NCI-H1436 (cell line): ENCODE results near the gene IL11RA.

Experiments
- DNase-seq: peaks from one replicate; lab custom pipeline; 2025; lab: John Stamatoyannopoulos, UW

The IL11RA gene

DNA sequence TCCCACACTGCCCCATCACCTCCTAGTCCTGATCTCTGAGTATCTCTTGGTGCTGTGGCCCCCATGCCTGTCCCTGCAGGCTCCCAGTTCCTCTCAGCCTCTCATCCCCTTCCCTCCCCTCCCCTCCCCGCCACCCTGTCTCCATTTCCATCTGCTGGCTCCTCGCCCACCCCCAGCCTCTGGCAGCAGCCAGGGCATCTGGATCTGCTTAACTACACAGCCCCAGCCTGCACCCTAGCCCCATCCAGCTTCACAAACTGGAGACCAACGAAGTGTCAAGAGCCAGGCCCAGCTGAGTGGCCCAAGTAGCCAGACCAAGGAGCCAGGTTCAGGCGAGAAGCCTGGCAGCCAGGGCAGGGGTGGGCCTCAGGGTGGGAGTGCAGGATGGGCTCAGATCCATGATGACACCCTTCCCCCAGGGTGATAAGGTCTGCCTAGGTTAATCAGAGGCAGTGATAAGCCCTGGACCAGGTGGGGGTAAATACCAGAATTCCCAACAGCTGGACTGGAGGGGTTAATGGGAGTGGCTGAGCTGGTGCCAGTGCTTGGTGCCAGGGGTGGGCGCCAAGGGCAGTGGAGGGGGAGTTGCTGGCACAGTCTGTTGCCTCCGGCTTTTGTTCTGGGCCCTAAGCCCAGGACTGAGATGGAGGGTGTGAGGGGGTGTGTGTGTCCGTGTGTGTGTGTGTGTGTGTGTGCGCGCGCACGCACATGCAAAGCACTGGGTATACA, 2.5 kb downstream of the IL11RA start:
- no peak for DNase-seq

DNA sequence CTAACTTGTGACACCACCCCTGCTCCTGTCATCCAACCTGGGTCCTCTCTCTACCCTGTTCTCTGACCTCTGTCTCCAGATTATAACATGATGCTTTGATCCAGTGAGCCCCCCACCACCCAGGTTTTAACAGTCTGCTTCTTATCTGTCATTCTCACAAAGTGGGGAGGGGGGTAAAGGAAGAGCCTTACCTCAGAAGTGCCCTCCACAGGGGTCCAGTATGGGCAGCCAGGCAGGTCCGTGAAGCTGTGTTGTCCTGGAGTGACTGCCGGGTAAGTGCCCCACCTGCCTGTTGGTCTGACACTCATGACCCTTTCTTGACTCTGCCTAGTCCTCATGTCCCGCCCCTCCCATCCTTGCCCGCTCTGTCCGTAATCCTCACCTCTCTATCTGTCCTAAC, 3.4 kb downstream of the IL11RA start:
- no peak for DNase-seq

DNA sequence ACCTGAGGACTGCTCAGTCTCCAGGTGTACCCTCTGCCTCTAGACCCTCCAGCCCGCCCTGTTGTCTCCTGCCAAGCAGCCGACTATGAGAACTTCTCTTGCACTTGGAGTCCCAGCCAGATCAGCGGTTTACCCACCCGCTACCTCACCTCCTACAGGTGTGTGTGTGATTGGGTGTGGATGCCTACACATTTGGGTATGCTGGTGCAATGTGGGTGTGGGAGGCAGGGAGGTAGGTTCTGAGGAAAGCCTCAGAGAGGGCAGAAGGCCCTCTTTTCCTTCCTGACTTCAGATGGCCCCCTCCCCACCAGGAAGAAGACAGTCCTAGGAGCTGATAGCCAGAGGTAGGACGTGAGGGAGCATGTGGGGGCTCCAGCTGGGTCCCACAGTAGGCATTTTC, 5.0 kb downstream of the IL11RA start:
- DNase-seq: no peak

DNA sequence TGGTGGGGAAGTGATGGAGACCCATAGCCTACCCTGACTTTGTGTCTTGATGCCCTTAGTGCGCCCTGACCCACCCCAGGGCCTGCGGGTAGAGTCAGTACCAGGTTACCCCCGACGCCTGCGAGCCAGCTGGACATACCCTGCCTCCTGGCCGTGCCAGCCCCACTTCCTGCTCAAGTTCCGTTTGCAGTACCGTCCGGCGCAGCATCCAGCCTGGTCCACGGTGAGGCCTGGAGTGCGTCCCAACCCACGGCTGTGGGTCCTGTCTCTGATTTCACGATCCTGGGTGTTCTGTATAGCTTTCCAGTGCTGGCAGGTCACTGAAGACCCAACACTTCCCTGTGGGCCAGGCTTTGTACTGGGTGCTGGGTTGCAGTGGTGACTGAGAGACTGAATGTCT, 6.5 kb downstream of the IL11RA start:
- DNase-seq: no peak

DNA sequence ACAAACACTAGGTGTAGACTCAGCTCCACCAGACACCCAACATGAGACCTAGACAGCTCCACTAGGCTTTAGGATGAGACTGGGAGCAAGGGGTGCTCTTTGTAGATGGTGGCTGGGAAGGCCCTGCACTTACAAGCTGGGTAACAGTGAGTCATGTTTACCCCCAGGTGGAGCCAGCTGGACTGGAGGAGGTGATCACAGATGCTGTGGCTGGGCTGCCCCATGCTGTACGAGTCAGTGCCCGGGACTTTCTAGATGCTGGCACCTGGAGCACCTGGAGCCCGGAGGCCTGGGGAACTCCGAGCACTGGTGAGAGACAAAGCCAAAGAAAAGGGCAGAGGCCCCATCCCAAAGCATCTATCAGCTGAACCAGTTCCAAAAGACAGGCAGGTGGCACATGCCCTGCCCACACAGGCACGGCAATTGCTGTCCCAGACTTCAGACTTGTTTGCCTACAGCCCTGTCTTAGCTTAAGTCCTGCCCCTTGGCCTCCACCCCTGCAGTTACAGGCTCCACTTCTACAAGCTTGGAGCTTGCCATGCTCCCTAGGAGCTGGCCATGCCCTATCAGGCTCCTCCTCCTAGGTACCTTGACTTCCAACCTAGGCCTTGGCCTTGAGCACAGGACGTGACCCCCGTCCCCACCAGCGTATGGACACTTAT, 7.7 kb downstream of the IL11RA start:
- no peak for DNase-seq

DNA sequence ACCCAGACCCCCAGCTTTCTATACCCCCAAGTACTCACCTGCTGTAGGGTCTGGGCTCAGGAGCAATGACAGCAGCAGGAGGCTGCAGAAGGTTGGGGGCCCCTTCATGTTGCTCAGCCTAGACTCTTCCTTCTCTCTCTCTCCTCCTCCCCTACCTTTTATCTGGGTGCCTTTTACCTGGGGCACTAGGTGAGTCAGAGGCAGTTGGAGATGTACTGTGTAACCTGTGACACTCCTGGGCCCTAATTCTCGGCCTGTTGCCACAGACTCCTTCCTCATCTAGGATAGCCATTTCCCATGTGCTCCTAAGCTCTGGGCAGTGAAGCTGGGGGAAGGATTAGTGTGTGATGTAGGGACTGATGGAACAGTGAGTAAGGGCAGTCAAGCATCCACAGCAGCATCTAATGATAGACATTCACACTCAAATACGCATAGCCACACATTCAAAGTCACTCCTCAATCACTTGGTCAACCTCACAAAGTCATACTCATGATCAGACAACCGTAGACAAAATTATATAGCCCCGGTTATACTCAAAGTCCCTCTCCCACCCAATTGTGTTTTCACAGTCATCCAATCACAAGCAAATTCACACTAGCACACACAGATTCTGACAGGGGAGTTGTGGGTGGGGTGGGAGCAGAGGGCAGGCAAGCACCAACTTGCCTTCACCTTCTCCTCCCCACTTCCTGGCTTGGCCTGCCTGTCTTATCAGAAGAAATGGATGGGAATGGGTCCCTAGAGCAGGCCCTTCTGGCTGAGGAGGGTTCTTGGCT, 10.7 kb downstream of the IL11RA start, which contains the start of gene CCL27:
Gene CCL27 (minus strand): TSS at position 132 of the 777 bp plus-strand sequence. CDS start 24 bp downstream, at position 108.
- DNase-seq: no peak

DNA sequence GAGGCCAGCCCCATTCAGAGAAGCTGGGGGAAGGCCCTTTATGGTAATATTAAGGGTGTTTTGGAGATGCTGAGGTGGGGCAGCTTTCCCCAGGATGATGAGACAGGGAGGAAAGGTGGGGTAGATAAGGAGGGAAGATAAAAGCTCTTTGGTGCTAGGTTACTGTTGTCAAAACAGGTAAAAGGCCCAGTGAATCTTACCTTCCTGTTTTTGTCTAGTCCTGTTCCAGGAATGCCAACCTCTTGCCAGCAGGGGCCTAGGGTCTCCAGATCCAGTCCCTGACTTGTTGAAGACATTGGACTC, 11.3 kb downstream of the IL11RA start:
- no peak for DNase-seq

DNA sequence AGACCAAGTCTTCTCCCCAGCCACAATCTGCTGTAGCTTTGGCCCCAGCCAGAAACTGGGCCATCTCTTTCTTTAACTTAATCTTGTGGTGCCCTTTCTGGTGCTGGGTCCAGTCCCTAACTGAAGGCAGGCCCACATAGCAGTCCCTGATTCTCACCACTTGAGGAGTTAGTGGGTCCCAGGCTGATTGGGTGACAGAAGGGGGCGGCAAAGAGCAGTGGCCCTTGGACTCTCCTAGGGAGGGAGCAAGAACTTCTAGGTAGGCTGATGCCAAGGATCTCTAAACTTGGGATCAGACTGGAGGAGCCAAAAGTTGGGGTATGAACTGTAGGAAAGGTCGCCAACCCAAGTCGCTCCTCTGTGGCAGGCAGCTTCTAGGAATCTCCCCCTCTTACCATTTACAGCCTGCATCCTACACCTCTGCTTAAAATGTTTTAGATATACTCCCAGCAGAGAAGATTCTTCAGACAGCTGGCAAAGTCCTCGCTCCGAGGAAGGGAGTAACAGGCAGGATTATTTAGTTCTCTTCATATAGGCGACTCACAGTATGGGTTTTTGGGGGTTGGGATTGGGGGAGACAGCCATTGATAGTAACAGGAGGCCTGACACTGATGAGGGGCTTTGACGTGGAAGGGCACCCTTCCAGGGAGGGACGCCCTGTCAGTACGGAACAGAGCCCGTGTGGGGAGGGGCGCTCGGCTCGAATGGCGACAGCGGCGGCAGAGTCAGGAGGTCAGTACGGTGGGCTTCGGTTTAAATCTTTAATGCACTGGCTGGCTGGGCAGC, 12.5 kb downstream of the IL11RA start:
- peak; percentile 21 for DNase-seq

DNA sequence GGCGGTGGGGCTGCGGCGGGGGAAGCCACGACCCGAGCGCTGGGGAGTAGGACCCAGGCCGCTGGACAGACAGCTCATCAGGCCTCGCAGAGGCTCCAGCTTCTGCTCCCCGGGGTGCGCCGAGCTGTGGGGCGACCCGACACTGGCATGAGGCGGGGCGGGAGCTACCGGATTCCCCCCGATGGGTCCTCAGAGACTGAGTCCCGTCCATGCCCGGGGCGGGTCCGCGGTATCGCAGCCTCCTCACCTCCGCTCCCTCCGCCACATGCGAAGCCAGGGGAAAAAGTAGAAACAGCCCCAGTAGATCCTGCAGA, 13.0 kb downstream of the IL11RA start:
- no peak for DNase-seq

DNA sequence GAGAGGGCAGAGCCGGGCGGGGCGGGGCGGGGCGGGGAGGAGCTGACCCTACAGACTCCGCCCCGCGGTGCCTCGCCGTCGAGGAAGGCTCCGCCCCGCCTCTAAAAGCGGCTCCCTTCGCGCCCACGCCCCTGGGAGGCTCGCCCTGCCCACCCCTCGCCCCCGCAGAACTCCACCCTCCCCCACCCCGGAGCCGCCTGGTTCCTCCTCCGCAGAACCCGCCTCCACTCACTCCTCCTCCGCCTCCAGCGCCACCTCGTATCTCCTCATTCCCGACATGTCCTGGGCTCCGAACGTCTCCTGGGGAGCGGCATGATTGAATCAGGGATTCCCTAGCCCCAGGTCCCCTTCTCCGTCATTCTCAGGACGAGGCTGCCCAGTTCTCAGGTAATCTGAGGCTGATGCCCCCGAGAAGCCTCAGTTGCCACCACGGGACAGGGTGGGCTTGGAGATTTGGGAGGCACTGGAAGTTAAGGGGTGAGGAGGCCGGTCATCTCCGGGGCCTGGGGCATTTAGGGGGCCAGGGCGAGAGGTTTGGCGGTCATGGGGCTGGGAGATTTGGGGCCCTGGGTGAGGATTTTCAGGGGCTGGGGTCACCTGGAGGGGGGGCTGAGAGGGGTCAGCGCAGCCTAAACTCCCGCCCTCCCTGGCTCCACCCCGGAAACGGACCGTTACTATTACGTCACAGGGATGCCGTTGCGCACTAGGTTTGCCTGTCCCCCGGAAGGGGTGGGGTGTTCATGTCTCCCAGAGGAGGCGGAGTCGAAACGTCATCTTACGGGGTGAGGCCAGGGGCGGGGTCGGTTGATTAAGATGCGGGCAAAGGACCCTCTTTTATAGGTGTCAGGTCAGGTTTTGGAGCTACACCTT, 13.6 kb downstream of the IL11RA start:
- peak; percentile 97 for DNase-seq

DNA sequence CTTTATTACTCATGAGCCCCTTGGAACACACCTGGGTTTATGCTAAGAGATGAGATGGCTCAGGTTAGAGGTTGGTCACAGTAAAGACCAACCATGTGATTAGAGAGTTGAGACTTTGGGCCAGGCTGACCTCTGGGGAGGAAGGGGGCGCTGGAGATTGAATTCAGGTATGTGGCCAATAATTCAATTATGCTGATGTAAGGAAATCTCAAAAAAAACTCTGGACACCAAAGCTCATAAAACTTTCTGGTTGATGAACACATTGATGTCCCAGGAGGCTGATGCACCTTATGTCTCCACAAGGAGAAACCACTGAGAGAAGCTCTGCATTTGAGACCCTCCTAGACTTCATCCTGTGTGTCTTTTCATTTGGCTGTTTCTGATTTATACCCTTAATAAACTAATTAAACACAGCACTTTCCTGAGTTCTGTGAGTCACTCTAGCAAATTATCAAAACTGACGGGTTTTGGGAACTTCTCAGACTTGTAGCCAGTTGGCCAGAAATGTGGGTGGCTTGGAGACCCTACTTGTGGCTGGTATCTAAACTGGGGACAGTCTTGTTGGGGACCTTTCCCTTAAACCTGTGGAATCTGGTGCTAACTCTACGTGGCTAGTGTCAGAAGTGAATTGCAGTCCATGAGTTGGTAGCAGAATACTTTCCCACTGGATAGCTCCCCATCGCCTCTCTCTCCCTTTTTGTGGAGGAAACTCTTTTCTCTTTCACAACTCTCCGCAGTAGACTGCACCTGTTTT, 18.0 kb downstream of the IL11RA start:
- no peak for DNase-seq

DNA sequence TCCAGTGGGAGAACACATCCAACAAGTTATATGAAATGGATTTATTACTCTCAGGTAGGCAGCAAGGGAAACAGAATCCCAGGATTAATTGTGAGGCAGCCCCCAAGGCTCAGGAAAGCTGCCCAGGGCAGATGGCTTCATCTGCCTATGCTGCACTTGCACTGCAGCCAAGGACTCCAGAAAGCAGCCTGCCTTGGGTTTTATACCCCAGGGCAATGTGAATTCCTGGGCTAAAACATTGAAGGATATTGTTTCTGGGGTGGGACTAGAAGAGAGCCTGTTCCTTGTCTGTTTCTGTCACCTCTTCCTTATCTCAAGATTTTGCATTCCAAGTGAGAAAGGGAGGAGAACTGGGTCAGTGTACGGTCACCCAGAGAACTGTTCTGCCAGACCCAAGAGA, 19.3 kb downstream of the IL11RA start:
- DNase-seq: no peak

DNA sequence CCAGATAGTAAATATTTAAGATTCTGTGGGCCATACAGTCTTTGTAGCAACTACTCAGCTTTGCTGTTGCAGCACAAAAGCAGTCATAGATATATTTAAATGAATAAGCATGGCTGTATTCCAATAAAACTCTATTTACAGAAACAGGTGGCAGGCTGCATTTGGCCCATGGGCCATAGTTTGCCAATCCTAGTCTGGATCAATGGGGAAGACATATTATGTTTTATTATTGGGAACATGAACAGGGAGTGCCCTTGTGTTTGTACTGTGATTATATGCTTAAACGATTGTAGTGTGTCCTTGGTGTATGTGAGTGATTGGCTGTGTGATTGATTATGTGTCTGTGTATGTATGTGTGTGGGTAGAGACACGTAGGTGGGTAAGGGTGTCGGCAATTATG, 22.5 kb downstream of the IL11RA start:
- DNase-seq: no peak

DNA sequence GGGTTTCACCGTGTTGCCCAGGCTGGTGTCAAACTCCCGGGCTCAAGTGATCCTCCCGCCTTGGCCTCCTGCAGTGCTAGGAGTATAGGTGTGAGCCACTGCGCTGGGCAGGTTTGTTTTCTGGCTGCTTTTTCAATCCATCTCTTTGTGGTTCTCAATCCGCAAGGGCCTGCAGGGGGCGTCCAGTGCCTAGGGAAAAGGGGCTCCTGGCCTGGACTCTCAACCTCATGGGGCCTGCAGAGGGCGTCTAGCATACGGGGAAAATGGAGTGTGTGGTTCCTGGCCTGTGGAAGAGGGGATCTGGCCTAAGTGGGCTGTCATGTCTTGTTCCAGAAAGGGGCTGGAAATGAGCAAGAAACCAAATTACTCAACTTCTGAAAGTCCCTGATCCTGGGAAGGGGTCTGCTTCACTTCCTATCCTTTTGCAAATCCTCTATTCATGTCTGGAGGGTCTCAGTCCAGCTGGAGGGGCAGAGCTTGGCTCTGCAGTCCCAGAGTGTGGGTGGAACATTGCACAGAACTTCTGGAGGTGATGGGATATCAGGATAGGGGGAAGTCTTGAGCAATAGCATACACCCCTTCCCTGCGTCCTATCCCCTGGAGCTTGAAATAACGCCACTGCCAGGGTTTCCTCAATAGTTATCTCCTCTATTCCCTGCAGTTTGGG, 23.2 kb downstream of the IL11RA start:
- peak; percentile 45 for DNase-seq

DNA sequence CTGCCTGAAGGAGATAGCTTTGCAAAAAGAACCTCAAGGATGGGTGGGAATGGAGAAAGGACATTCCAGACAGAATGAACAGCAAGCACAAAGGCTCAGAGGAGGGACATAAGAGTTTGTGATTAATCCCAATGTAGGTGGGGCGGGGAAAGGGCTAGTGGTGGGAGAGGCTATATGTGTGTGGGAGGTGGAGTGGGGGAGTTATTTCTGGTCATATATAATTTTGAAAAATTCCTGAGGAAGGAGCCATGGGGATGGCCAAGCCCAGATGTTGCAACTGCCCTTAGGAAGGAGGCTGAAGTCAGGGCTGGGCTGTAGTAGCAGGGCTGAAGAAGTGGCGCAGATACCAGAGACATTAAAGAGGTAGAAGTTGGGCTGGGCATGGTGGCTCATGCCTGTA, 23.9 kb downstream of the IL11RA start:
- DNase-seq: no peak

DNA sequence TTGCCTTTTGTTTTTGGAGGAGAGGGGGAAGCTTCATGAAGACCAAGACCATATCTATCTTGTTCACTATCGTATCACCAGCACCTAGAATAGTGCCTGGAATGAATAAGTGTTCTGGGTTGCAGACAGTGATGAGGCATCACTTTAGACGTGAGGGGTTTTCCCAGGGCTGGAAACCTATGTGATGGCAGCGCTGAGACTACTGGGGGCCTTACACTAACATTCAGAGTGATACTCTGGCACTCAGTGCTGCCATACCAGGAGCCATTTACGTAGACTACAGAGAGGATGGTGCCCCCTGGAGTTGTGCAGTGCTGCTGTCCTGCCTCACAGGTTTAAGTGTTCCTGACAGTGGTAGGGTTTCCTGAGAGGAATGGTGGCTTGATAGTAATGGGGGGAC, 32.2 kb downstream of the IL11RA start:
- DNase-seq: no peak

DNA sequence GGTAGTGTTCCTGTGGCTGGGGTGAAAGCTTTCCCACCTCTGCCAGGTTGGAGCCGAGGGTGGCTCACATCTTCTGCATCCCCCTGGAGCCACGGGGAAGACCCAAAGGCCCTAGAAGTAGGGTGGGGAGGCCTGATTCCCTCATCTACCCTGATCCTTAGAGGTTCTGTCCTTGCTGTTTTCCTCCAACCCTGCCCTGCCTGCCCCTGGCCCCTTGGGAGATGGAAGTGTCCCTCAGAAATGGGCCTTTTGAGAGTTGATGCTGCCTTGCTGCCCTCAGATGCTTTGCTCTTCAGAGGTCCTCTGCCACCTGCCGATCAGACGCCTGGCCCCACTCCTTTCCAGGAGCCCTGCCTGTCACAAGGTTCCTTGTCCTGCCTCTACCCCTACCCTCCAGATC, 32.8 kb downstream of the IL11RA start:
- no peak for DNase-seq

DNA sequence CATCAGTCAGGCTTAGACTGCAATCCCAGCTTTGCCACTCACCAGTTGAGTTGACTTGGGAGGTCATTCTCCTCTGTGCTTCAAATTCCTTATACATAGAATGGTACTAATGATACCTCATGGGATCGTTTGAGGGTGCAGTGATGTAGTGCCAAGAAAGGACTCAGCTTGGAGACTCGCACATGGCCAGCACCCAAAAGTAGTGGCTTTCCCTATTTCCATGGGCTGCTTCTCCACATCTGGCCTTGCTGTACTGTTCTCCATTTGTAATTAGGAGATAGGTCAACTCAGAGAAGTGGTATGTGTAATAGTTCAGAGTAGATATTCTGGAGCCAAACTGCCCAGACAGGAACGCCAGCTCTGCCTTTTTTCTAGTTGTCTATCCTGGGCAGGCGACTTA, 33.6 kb downstream of the IL11RA start:
- no peak for DNase-seq

DNA sequence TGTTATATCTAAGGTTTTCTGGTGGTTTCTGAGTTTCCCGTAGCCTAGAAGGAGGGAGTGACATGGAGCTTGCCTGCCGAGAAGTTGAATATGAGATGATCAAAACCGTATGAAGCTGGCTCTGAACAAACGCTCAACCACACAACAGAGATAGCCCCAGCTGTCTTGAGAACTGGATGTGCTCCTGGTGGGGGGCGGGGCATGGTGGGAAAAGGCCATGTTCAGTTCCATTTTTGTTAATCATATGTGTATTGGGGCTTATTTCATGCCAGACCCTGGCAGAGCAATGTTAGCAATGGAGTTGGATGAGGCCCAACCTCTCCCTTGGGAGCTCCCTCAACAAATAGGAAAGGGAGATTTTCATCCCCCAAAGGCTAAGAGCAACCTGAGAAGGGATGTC, 34.2 kb downstream of the IL11RA start:
- no peak for DNase-seq

DNA sequence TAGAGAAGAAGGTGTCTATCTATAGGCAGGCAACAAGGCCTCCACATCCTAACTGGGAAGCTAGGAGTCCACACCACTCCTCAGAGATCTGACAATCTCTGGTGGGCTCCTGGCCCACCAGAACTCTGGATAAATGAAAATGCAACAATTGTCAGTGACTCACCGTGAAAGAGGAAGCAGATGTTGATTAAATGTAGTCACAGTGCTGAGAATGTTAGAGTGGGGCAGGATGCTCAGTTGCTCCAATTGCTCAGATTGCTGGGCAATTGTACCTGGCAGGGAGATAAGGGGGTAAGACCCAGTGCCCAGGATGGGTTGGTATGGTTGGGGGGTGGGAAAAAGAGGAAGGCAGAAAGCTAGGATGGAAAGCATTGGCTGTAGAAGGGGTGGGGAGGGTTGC, 34.7 kb downstream of the IL11RA start:
- DNase-seq: no peak
